ENCODE data around the gene YJEFN3. TPM values are rescaled to one million over a fixed set of nuclear protein-coding genes. Genes with fewer than 3 reads are reported as not detected.

The YJEFN3 gene
- total RNA-seq, 1 donor from 2014 or later, result 21.6 TPM

GRCh38 chr19:19523177-19523576 lies 5.5 kb upstream of the YJEFN3 start:
- no peaks in the 10 kb centered on the region for H3K36me3 Mint-ChIP-seq (ENCODE audit: unreplicated experiment)

DNA sequence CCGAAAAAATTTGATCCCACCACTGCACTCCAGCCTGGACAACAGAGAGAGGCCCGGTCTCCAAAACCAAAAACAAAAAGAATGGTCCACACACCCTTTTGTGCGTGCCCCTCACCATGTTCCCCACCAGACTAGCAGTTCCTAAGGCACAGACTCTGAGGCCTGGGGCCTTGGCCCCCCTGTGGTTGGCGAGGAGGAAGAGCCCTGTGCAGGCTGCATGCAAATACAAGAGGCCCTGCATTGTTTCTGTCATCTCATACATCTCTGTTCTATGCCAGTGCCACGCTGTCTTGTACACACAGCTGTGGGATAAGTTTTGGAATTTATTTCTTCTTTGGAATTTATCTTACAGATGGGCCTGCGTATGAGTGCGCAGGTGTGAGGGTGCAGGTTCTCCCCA lies 4.7 kb upstream of the YJEFN3 start:
- H3K4me1 Mint-ChIP-seq (ENCODE audit: low read depth, unreplicated experiment), result peaks cover 10% of the 10 kb centered on the region
- DNase-seq, result no peak
- H3K27me3 Mint-ChIP-seq (ENCODE audit: unreplicated experiment), result peaks cover 9% of the 10 kb centered on the region
- peak overlapping the region; percentile 52 for H3K27ac Mint-ChIP-seq (ENCODE audit: unreplicated experiment)
- H3K9me3 Mint-ChIP-seq (ENCODE audit: unreplicated experiment), result peaks cover 3% of the 10 kb centered on the region
- TF ChIP-seq, protein P1, sequence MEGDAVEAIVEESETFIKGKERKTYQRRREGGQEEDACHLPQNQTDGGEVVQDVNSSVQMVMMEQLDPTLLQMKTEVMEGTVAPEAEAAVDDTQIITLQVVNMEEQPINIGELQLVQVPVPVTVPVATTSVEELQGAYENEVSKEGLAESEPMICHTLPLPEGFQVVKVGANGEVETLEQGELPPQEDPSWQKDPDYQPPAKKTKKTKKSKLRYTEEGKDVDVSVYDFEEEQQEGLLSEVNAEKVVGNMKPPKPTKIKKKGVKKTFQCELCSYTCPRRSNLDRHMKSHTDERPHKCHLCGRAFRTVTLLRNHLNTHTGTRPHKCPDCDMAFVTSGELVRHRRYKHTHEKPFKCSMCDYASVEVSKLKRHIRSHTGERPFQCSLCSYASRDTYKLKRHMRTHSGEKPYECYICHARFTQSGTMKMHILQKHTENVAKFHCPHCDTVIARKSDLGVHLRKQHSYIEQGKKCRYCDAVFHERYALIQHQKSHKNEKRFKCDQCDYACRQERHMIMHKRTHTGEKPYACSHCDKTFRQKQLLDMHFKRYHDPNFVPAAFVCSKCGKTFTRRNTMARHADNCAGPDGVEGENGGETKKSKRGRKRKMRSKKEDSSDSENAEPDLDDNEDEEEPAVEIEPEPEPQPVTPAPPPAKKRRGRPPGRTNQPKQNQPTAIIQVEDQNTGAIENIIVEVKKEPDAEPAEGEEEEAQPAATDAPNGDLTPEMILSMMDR (IDR thresholded peaks at IDR 0.05; ENCODE audit: partially characterized antibody, unreplicated experiment), result no peak
- H3K4me3 Mint-ChIP-seq (ENCODE audit: unreplicated experiment), result no peak overlapping the region
- H3K36me3 Mint-ChIP-seq (ENCODE audit: unreplicated experiment), result no peaks in the 10 kb centered on the region

More at GRCh38 chr19:19523177-19523576, 5.5 kb upstream of the YJEFN3 start:
- H3K27ac Mint-ChIP-seq (ENCODE audit: unreplicated experiment), result peak overlapping the region; percentile 28
- peaks cover 3% of the 10 kb centered on the region for H3K9me3 Mint-ChIP-seq (ENCODE audit: unreplicated experiment)
- peaks cover 7% of the 10 kb centered on the region for H3K27me3 Mint-ChIP-seq (ENCODE audit: unreplicated experiment)
- peaks cover 10% of the 10 kb centered on the region for H3K4me1 Mint-ChIP-seq (ENCODE audit: low read depth, unreplicated experiment)
- no peak for DNase-seq
- H3K4me3 Mint-ChIP-seq (ENCODE audit: unreplicated experiment), result no peak overlapping the region
- TF ChIP-seq, protein P1 (IDR thresholded peaks at IDR 0.05; ENCODE audit: partially characterized antibody, unreplicated experiment), result no peak

DNA sequence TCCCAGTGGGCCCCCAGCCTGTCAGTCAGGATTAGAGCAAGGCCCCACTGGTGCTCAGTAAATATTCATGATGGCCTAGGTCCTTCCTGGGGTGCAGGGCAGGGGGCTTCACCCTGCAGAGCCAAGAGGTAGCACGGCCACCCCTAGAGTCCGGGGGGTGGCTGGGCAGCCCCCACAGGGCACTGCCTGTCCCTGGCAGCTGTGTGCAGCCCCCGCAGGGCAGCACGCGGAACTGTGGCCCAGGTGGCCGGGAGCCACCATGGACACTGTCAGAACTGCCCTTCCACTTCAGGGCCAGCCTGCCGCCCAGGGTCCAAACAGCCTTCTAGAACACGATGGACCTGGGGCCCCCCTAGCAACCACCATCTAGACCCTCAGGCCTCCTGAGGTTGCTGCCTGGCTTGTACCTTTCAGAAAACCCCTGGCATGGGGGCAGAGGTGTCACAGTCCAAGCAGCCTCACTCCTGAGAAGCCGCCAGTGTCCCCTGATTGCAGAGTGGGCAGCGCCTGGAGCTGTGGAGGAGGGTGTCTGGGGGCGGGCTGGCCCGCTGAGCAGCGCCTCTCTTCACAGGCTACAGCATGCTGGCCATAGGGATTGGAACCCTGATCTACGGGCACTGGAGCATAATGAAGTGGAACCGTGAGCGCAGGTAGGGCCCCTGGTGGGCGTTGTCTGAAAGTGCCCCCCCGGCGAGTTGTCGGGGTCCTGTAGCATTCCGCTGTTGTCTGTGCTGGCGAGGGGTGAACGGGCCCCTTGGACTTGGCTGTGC lies 2.9 kb upstream of the YJEFN3 start:
- Mint-ChIP-seq H3K27me3 (ENCODE audit: unreplicated experiment) (peaks cover 4% of the 10 kb centered on the region), H3K27ac (ENCODE audit: unreplicated experiment) (no peak overlapping the region)

DNA sequence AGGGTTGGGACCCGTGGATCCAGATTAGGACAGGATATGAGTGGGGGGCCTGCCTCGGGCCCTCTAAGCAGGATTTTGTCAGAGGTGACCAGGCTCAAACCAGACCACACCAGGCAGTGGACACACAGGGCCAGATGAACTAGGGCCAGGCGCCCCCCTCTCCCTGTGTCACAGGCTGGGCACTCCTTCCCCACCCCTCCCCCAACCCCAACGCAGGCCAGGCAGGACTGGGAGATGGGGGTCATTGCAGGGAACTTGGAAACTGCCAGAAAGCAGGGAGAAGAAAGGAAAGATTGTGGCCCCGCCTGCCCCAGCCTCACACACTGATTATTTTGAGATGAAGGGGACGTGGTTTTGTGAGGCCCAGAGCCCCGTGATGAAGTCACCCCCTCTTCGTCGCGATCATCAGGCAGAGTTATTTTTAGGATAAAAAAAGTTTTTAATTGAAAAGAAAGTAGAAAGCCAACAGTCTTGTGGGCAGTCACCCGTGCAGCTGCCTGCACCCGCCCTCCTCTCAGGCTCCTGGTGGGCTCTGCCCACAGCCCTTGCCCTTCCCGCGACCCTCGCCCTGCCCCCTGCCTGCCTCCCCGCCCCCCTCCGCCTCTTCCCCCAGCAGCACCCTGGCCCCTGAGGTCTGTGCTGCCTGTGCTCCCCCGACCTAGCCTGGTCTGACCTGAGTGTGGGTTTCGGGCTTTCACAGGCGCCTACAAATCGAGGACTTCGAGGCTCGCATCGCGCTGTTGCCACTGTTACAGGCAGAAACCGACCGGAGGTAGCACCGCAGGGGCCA lies 1.9 kb upstream of the YJEFN3 start:
- no peaks in the 10 kb centered on the region for H3K36me3 Mint-ChIP-seq (ENCODE audit: unreplicated experiment)
- H3K27me3 Mint-ChIP-seq (ENCODE audit: unreplicated experiment), result peaks cover 7% of the 10 kb centered on the region
- peaks cover 4% of the 10 kb centered on the region for H3K9me3 Mint-ChIP-seq (ENCODE audit: unreplicated experiment)
- H3K4me1 Mint-ChIP-seq (ENCODE audit: low read depth, unreplicated experiment), result peaks cover 13% of the 10 kb centered on the region
- no peak for DNase-seq
- TF ChIP-seq, protein P1 (IDR thresholded peaks at IDR 0.05; ENCODE audit: partially characterized antibody, unreplicated experiment), result no peak
- H3K27ac Mint-ChIP-seq (ENCODE audit: unreplicated experiment), result no peak overlapping the region
- H3K4me3 Mint-ChIP-seq (ENCODE audit: unreplicated experiment), result no peak overlapping the region

More for the DNA sequence above, 2.9 kb upstream of the YJEFN3 start:
- Mint-ChIP-seq H3K36me3 (ENCODE audit: unreplicated experiment) (no peaks in the 10 kb centered on the region), H3K4me3 (ENCODE audit: unreplicated experiment) (no peak overlapping the region), H3K4me1 (ENCODE audit: low read depth, unreplicated experiment) (peaks cover 13% of the 10 kb centered on the region), H3K9me3 (ENCODE audit: unreplicated experiment) (peaks cover 3% of the 10 kb centered on the region)
- TF ChIP-seq, protein P1 (IDR thresholded peaks at IDR 0.05; ENCODE audit: partially characterized antibody, unreplicated experiment), result no peak
- no peak for DNase-seq

DNA sequence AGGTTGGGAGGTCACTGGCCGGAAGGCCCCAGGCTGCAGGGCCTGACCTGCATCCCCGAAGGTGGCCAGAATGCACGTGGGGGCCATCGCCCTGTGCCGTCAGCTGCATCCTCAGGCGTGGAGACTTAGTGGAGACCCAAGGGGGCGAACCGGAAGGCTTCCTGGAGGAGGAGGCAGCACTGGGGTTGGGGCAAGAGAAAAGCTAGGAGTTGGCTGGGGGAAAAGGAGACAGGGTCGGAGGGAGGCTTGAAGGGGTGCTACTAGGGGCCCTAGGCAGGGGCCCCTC lies 1.4 kb upstream of the YJEFN3 start:
- no peak overlapping the region for H3K4me3 Mint-ChIP-seq (ENCODE audit: unreplicated experiment)
- TF ChIP-seq, protein P1 (IDR thresholded peaks at IDR 0.05; ENCODE audit: partially characterized antibody, unreplicated experiment), result no peak
- H3K4me1 Mint-ChIP-seq (ENCODE audit: low read depth, unreplicated experiment), result peaks cover 16% of the 10 kb centered on the region
- no peak overlapping the region for H3K27ac Mint-ChIP-seq (ENCODE audit: unreplicated experiment)
- no peaks in the 10 kb centered on the region for H3K36me3 Mint-ChIP-seq (ENCODE audit: unreplicated experiment)
- H3K9me3 Mint-ChIP-seq (ENCODE audit: unreplicated experiment), result peaks cover 8% of the 10 kb centered on the region
- peaks cover 10% of the 10 kb centered on the region for H3K27me3 Mint-ChIP-seq (ENCODE audit: unreplicated experiment)
- DNase-seq, result no peak

Measured in glutamatergic neuron (in vitro differentiated cells).